DOHH2 (cell line): ENCODE measurements around the gene TNRC6A.

Experiments used
- EZH2phosphoT487 ChIP-seq: fragments of 200-600 bp; sonication (generic); IDR thresholded peaks from 2 replicates; pipeline ENCODE4 v1.6.1; 2017; ENCODE audit warnings: borderline replicate concordance, mild to moderate bottlenecking, antibody characterized with exemption, low read length, moderate library complexity, mixed read lengths
- TF ChIP-seq, protein P1 (sequence below): fragments of 200-600 bp; sonication (generic); IDR thresholded peaks from one replicate; pipeline ENCODE4 v1.5.1; 2014; ENCODE audit warnings: antibody characterized with exemption, mild to moderate bottlenecking, low read depth, low read length; ENCODE audit not compliant: poor library complexity, severe bottlenecking

GRCh38 chr16:24854607-24855171 lies 125.2 kb downstream of the TNRC6A start:
- TF ChIP-seq, protein P1, sequence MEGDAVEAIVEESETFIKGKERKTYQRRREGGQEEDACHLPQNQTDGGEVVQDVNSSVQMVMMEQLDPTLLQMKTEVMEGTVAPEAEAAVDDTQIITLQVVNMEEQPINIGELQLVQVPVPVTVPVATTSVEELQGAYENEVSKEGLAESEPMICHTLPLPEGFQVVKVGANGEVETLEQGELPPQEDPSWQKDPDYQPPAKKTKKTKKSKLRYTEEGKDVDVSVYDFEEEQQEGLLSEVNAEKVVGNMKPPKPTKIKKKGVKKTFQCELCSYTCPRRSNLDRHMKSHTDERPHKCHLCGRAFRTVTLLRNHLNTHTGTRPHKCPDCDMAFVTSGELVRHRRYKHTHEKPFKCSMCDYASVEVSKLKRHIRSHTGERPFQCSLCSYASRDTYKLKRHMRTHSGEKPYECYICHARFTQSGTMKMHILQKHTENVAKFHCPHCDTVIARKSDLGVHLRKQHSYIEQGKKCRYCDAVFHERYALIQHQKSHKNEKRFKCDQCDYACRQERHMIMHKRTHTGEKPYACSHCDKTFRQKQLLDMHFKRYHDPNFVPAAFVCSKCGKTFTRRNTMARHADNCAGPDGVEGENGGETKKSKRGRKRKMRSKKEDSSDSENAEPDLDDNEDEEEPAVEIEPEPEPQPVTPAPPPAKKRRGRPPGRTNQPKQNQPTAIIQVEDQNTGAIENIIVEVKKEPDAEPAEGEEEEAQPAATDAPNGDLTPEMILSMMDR: no peak
- no peak for TF ChIP-seq EZH2phosphoT487
